NCI-H748 treated with DMSO at 0.1 percent for 48 hours (cell line): ENCODE measurements around the gene LRP6.
A peak's percentile ranks its signal among the peaks of the same experiment; 100 is the strongest.
"Not testable (repeated sequence)": the region's sequence is repeated elsewhere in the genome, so short reads cannot be mapped to it uniquely, and the experiment has no call there.

Experiments
- DNase-seq: peaks from one replicate; lab custom pipeline; 2025; lab: John Stamatoyannopoulos, UW

The LRP6 gene

GRCh38 chr12:12266873-12267741, at the start of gene LRP6:
TSS of gene LRP6 (minus strand) at chr12:12267044. CDS start at chr12:12266735, 309 bp downstream.
- DNase-seq, result peak; percentile 61

GRCh38 chr12:12315838-12316237, 49.0 kb upstream of the LRP6 start:
- no peak for DNase-seq

GRCh38 chr12:12310695-12311094, 43.9 kb upstream of the LRP6 start:
- not testable (repeated sequence) for DNase-seq

GRCh38 chr12:12305568-12306300, 38.9 kb upstream of the LRP6 start:
- no peak for DNase-seq

GRCh38 chr12:12302976-12303375, 36.1 kb upstream of the LRP6 start:
- no peak for DNase-seq

GRCh38 chr12:12301122-12301521, 34.3 kb upstream of the LRP6 start:
- no peak for DNase-seq

- no peak for DNase-seq
Measured at GRCh38 chr12:12297201-12297830, 30.5 kb upstream of the LRP6 start.

- DNase-seq, result no peak
Measured at GRCh38 chr12:12294215-12295005, 27.6 kb upstream of the LRP6 start.

GRCh38 chr12:12290206-12290605, 23.4 kb upstream of the LRP6 start:
- DNase-seq, result no peak

GRCh38 chr12:12286441-12286840, 19.6 kb upstream of the LRP6 start:
- DNase-seq, result no peak

GRCh38 chr12:12282761-12283425, 16.0 kb upstream of the LRP6 start:
- no peak for DNase-seq

- no peak for DNase-seq
Measured at GRCh38 chr12:12282202-12282601, 15.4 kb upstream of the LRP6 start.

GRCh38 chr12:12281134-12281533, 14.3 kb upstream of the LRP6 start:
- no peak for DNase-seq

GRCh38 chr12:12278899-12279298, 12.1 kb upstream of the LRP6 start:
- no peak for DNase-seq

- no peak for DNase-seq
Measured at GRCh38 chr12:12275874-12276273, 9.0 kb upstream of the LRP6 start.

- DNase-seq, result no peak
Measured at GRCh38 chr12:12273291-12273957, 6.6 kb upstream of the LRP6 start.

- no peak for DNase-seq
Measured at GRCh38 chr12:12272869-12273268, 6.0 kb upstream of the LRP6 start.

- no peak for DNase-seq
Measured at GRCh38 chr12:12270226-12270625, 3.4 kb upstream of the LRP6 start.

- DNase-seq, result no peak
Measured at GRCh38 chr12:12267742-12268200, 927 bp upstream of the LRP6 start.

- DNase-seq, result no peak
Measured at GRCh38 chr12:12266389-12266872, 413 bp downstream of the LRP6 start.
